Right lung (tissue), 5 donors: ENCODE data around the gene M1AP. TPM values are rescaled to one million over a fixed set of nuclear protein-coding genes. Genes with fewer than 3 reads are reported as not detected.

ENCODE experiments used
- DNase-seq, 2 donors: peaks; one replicate each; pipeline ENCODE4 v3.0.0-alpha.2; 2013
- polyA plus RNA-seq, 5 donors: library from polyadenylated mRNA; unstranded; fragments of 120-200 nt; gene quantifications; one replicate each; pipeline versions ENCODE4 v1.2.1 to v1.2.3, GENCODE V29; 2013; ENCODE audit warnings: inconsistent platforms in 1 of 5, low replicate concordance in 1 of 5; ENCODE audit not compliant: insufficient read length in 5 of 5, insufficient read depth in 1 of 5

The M1AP gene
- polyA plus RNA-seq, 5 donors = 0.22 to 0.48 (median 0.32) TPM

GRCh38 chr2:74548285-74548899 is 99.7 kb downstream of the M1AP start:
- DNase-seq = peak in 1 of 2 donors; percentile 7

- DNase-seq = no peak
Observed at GRCh38 chr2:74546004-74546403, 102.1 kb downstream of the M1AP start.

- DNase-seq = no peak
Observed at GRCh38 chr2:74544634-74545033, 103.5 kb downstream of the M1AP start.

GRCh38 chr2:74542978-74543377 is 105.2 kb downstream of the M1AP start:
- DNase-seq = no peak

DNA sequence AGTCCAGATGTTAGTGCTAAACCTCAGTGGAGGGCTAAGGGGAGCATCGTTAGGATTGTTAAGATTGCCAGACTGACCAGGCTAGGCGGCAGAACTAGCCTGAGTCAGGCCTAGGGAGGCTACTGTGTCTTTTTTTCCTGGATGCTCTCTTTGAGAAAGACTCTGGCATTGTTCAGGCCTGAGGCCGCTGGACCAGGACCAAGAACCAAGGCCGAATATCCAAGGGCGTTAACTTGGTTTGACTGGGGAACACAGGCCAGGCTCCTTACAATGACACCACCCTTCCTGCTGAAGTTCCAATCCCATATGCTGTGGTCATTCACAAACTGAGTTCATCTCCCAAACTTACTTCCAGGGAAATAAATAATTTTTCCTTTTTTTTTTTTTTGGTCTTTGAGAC is 107.8 kb downstream of the M1AP start:
- no peak for DNase-seq

DNA sequence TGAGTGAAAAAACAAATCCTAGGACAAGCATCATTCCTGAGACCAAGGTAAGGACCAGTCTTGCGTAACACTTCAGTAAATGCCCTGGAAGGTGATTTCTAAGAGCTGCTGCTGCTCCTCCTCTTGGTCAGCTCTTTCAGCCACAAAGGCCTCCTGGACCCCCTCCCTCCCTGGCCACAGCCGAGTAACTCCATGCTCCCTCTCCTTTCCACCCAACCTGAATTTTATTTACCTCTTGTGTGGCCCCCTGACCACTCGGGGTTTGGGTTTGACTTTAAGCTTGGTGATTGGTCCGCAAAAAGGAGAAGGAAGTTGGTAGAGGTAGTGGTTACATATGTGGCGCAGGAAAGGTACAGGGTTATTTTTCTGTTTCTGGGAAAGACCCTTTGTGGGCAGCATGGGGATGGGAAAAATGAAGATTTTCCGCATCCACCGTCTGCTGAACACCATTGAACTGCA is 109.2 kb downstream of the M1AP start:
- DNase-seq = no peak

DNA sequence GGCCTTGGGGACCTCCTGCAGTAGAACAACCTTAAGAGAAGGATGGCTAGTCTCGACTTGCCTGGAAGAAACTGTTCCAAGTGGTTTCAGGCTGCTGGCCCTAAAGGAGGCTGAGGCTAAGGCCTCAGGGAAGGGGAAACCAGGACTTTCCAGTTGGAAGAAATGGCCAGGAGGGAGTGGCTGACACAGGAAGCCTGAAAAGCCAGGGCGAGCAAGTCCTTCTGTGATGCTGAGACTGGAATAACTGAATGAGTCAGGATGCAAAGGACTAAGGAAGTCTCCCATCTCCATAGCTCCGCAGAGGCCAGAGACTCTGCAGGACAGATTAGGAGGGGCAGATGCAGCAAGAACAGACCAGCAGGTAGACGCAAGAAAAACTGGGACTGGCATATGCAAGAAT is 111.0 kb downstream of the M1AP start:
- no peak for DNase-seq

DNA sequence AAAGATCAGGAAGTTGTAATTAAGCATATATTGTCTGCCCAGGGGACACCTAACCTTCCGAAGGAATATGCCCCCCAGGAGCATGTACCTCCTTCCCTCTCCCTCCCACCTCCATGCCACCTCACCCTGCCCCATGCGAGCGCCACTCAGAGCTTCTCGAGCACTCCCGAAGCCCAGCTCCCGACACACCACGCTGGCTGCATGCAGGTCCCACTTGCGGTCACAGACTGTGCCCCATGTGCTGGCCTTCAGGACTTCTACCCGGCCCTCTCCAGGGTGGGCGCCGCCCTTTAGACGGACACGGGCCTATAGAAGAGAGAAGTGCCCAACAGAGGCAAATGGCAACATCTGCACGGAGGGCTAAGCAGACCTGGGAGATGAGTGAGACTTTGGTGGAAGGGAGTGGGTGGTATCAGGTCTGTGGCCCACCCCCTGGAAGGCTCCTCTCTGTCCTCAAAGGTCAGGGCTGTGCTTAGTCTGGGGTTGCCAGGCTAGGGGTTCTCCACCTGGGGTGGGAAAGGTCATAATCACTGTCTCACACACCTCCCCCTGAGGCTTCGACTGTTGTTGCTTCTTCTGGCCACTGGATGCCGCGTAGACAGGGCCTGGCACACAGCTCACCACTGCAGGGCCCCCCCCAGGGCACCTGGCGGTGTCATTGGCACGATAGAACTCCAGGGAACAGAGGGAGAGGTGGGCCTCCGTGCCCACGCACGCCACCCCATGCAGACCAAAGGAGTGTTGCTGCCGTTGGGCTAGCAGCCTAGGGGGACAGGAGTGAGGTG is 111.8 kb downstream of the M1AP start:
- DNase-seq = no peak

DNA sequence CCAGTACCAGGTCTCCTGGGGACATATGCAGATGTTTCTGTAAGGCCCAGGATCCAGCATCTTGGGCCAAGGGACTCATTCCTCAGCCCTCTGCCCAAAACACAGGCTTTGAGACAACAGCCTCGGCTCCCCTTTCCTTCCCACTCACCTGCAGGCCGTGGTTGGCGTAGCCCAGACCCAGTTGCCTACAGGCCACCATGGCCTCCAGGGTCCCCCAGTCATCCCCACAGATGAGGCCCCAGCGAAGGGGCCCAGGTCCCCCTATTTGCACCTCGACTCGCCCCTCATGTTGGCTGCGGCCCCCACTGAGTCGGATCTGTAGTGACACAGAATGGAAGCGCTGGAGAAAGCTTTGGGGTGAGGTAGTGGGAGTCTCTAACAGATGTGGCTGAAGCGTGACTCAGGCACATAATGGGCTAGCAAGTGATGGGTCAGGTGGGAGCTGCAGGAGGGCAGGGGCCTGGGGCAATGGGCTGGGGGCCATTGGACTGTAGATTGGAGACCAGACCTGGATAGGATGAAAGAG is 112.6 kb downstream of the M1AP start:
- no peak for DNase-seq

DNA sequence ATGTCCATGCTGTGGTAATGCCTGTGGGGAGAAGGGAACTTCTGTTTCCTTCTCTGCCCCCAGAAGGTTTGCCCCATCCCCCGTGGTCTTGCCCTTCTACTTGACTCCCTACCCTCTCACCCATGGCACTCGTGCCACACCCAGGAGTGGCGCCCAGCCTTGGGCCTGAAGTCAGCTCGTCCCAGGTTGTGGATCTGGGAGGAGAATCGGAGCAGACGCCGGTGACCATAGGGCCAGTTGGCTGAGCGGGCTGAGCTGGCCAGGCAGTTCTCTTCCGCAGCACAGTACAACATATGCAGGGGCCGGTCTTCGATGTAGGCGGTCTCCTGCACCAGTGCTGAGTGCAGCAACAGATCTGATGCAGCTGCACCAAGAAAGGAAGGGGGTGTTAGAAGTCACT is 113.7 kb downstream of the M1AP start:
- DNase-seq = no peak

DNA sequence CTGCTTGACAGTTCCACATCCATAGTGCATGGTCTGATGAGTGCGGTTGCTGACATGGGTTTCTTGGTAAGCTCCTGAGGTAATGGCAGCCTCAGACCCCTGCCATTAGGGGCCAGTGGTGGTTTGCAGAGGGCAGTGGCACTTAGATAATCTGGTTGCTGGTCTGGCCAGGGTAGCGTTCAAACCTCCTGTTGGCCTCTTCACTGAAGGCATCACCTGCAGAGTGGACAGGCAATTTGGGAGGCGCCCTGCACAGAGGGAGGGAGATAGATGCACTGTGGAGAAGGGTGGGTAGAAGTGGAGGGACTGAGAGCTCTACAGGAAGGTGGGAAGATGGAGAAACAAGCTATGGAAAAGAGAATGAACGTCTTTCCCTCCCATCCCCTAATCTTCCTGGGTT is 114.7 kb downstream of the M1AP start:
- no peak for DNase-seq

GRCh38 chr2:74532222-74532621 is 115.9 kb downstream of the M1AP start:
- DNase-seq = no peak

- DNase-seq = no peak
Observed at GRCh38 chr2:74531666-74532065, 116.5 kb downstream of the M1AP start.

DNA sequence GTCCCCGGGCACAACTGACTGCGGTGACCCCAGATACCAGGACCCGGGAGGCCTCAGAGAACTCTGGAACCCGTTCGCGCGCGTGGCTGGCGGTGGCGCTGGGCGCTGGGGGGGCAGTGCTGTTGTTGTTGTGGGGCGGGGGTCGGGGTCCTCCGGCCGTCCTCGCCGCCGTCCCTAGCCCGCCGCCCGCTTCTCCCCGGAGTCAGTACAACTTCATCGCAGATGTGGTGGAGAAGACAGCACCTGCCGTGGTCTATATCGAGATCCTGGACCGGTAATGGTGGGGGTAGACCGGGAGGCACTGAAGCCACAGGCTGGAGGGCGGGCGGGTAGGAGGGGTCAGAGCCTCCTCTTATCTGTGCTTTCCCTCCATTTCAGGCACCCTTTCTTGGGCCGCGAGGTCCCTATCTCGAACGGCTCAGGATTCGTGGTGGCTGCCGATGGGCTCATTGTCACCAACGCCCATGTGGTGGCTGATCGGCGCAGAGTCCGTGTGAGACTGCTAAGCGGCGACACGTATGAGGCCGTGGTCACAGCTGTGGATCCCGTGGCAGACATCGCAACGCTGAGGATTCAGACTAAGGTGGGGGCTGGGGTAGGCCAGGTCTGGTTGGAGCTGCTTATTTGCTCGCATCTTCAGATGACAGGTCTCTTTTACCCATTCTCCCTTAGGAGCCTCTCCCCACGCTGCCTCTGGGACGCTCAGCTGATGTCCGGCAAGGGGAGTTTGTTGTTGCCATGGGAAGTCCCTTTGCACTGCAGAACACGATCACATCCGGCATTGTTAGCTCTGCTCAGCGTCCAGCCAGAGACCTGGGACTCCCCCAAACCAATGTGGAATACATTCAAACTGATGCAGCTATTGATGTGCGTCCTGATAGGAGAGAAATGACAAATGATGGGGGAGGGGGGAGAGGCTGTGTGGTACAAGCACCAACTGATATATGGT is 117.6 kb downstream of the M1AP start:
- no peak for DNase-seq

DNA sequence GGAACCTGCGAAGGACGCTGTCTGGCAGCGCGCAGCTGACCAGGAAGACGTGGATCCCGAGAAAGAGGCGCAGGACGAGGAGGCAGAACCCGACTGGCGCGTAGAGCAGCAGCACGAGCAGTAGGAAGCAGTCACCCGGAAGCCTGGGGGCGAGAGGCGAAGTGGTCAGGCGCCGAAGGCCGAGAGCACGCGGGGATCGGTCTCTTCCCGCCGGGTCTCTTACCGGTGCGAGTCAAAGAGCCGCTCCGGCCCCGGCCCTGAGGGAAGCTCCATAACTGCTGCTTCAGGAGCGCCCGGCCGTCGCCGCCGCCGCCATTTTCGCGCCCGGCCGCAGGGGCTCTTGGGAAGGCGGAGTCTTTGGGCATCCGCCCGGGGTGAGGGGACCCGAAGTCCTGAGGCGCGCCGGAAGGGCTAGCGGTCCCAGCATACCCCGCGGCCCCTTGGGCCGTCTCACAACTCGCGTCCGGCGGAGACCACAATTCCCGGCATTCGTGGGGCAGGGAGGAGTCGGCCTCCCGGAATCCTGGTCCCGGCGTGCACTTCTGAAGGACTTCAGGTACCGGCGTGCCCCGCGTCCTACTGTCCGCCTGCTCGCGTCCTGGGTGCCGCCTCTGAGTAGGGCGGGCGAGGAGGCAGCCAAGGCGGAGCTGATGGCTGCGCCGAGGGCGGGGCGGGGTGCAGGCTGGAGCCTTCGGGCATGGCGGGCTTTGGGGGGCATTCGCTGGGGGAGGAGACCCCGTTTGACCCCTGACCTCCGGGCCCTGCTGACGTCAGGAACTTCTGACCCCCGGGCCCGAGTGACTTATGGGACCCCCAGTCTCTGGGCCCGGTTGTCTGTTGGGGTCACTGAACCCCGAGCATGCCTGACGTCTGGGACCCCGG is 118.5 kb downstream of the M1AP start, which contains the start of the genes AUP1 and HTRA2:
TSS of gene AUP1 (minus strand) at position 350 of the 882 bp plus-strand sequence. CDS start at position 273, 77 bp downstream.
TSS of gene HTRA2 (plus strand) at position 577 of the 882 bp plus-strand sequence. CDS start at position 651, 74 bp downstream.
- peak; percentile 97 to 98 for DNase-seq

DNA sequence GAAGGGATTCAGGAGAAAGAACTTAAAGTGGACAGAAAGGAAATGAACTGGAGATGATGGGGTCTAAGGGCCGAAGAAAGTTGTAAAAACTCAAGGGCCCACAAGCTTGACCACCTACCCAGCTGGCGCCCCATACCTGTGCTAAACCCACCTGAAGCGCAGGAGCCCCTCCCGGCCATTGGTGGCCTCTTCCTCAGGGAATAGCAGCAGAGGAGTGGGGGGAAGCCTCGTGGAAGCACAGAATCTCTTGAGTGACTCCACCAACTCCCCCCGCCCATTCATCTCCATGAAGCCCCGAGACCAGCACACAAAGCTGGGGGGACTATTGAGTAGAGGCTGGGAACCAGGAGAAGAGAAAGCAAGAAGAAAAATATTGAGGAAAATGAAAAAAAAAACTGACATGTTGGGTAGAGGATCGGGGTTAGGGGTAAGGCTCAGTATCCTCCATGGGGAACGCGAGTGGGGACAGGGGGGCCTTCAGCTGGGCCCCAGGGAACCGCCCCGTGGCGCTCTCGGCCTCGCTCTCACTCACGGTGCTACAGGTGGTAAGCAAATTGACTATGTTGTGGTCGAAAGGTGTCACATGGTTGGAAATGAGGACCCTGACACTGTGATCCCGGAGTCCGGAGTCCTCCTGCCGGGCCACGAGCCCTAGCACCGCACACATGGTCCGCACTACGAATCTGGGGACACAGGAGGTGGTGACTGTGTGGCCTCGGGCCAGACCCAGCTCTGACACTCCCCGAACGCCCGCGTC is 119.4 kb downstream of the M1AP start:
- DNase-seq = no peak

- DNase-seq = no peak
Observed at GRCh38 chr2:74527741-74528140, 120.4 kb downstream of the M1AP start.

- no peak for DNase-seq
Observed at GRCh38 chr2:74526649-74527230, 121.4 kb downstream of the M1AP start.
